Measurements from ENCODE around the gene SELENOI.

SELENOI gene

DNA sequence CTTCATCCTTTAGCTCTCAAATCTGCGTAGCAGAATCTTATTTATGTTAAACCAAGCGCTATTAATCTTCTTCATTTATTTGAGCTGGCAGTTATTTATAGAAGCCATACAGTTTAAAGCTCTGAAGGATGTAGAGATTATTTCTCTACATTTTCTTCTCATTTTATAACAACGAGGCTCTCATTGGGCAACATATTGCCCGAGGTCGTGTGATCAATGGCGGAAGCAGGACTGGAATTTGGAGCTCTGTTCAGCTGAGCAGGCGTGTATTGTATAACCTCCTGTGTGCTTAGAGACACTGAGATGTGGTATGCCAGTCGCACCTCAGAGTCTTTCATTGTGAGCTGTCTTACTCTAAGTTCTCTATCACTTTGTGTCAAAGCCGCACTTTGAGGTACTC lies 38.2 kb downstream of the SELENOI start:
- TF ChIP-seq ZFX (IDR thresholded peaks at IDR 0.05) = no peak
- TF ChIP-seq, protein P1, sequence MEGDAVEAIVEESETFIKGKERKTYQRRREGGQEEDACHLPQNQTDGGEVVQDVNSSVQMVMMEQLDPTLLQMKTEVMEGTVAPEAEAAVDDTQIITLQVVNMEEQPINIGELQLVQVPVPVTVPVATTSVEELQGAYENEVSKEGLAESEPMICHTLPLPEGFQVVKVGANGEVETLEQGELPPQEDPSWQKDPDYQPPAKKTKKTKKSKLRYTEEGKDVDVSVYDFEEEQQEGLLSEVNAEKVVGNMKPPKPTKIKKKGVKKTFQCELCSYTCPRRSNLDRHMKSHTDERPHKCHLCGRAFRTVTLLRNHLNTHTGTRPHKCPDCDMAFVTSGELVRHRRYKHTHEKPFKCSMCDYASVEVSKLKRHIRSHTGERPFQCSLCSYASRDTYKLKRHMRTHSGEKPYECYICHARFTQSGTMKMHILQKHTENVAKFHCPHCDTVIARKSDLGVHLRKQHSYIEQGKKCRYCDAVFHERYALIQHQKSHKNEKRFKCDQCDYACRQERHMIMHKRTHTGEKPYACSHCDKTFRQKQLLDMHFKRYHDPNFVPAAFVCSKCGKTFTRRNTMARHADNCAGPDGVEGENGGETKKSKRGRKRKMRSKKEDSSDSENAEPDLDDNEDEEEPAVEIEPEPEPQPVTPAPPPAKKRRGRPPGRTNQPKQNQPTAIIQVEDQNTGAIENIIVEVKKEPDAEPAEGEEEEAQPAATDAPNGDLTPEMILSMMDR (conservative IDR thresholded peaks at IDR 0.05) = no peak

DNA sequence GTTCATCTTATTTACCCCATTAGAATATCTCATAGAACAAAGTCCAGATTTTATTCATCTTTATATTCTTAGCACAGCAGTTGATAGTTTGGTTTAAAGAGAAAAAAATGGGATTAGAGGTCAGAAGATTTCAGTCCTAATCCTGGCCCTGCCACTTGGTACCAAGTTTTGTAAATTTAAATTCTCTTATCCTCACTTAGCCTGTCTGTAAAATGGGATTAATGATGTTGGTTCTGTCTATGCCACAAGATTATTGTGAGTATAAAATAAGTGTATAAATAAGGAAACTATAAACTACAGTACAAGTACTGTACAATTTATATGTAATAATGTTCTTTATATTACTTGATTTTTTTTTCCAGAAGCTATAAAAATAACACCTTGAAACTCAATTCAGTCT lies 38.7 kb downstream of the SELENOI start:
- H3K27ac ChIP-seq = no peak overlapping the region
- TF ChIP-seq, protein P1 (conservative IDR thresholded peaks at IDR 0.05) = no peak
- TF ChIP-seq ZFX (IDR thresholded peaks at IDR 0.05) = no peak

More for the DNA sequence above, 38.2 kb downstream of the SELENOI start:
- no peak overlapping the region for H3K27ac ChIP-seq

DNA sequence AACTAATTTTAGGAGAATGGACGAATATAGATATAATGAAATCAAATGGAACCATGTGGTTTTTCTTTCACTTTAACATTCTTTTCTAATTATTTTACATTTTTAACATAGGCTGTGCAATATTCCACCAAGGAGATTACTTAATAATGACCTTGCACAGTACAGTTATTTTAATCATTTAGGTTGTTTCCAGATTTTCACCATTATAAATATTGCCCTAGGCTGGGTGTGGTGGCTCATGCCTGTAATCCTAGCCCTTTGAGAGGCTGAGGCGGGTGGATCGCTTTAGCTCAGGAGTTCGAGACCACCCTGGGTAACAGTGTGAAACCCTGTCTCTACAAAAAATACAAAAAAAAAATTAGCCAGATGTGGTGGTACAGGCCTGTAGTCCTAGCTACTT lies 41.2 kb downstream of the SELENOI start:
- no peak overlapping the region for H3K27ac ChIP-seq
- TF ChIP-seq ZFX (IDR thresholded peaks at IDR 0.05) = no peak
- TF ChIP-seq, protein P1 (conservative IDR thresholded peaks at IDR 0.05) = no peak

DNA sequence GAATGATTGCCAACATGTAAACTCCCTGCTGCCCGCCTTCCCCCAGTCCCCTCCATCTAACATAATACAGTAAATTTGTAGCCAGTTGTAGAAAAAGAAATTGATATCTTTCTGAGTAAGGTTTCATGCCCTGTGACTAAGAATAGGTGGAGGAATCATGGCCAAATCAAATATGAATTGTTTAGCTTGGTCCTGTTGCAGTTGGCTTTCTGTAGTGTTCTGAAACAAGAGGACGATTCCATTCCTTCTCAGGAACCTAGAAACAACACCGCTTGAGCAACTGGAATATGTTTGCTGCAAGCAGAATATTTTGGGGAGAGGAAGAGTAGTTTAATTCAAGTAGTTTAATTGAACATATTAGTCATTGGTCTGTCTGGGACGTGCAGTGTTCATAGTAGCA lies 48.8 kb downstream of the SELENOI start:
- no peak for TF ChIP-seq ZFX (IDR thresholded peaks at IDR 0.05)
- TF ChIP-seq, protein P1 (conservative IDR thresholded peaks at IDR 0.05) = no peak
- no peak overlapping the region for H3K27ac ChIP-seq

DNA sequence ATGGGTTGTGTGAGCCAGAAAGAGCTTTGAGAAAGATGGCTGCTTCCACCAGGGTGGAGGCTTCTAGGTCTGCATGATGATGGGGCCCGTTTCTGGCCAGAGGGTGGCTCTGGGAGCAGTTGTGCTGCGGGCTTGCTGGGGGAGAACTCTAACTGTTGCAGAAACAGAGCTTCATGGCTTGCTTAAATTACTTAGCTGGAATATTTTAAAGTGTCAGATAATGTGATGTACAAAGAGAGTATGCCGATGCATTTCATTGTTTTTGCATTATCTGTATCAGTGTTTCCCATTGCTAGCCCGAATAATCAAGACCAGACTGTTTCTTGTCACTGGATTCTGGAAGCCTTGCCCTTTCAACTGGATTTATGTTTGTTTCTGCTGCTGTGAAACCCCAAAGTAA lies 49.5 kb downstream of the SELENOI start:
- TF ChIP-seq ZFX (IDR thresholded peaks at IDR 0.05) = no peak
- TF ChIP-seq, protein P1 (conservative IDR thresholded peaks at IDR 0.05) = no peak
- no peak overlapping the region for H3K27ac ChIP-seq

DNA sequence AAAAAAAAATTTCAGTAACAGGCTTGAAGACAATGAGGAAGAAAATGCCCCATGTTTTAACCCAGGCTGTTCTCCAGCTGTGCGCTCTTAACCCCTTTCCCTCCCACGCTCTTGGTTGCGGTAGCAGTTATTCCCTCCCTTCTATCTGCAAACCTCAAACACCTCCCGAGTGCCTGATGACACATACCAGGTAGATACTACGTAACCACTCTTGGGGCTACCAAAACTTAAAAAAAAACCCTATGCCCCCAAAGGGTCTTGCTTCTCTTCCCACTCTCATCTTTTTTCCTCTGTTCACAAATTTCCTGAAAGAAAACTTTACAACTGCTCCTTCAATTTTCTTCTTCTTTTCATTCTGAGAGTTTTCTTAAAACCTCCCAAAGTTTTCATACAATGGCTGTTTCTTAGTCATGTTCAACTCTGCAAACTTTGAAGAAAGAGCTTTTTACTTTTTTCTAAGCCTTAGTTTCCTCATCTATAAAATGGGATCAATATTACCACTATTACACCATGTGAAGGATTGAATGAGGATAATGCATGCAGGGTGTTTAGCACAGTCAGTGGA lies 50.9 kb downstream of the SELENOI start:
- TF ChIP-seq, protein P1 (conservative IDR thresholded peaks at IDR 0.05) = no peak
- no peak for TF ChIP-seq ZFX (IDR thresholded peaks at IDR 0.05)
- no peak overlapping the region for H3K27ac ChIP-seq

DNA sequence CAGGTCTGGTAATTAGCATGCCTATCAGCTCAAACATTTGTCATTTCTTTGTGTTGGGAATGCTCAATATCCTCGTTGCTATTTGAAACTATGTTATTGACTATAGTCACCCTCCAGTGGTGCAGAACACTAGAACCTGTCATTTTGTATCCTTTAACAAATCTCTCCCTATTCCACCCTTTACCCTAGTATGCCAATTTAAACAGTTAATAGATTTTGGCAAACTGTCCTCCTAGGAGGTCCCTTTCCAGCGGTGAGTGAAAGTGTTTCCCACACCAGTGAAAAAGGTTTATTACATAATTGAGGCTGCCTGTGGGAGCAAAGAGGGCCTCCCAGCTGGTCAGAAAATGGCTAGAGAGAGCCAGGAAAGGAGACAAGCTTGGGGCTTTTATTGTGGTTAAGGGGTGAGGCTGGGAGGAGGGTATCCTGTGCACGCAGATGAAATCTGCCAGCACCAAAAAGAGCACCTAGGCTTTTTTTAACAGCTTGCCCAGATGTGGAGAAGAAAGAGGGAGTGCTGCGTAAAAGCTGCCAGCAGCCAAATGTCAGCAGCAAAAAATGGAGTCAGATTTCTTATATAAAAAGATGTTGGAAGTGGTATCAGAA lies 53.9 kb downstream of the SELENOI start:
- no peak overlapping the region for H3K27ac ChIP-seq
- TF ChIP-seq, protein P1 (conservative IDR thresholded peaks at IDR 0.05) = no peak
- no peak for TF ChIP-seq ZFX (IDR thresholded peaks at IDR 0.05)

All from C4-2B (cell line).